T-helper 1 cell treated with Interleukin-12 subunit alpha and Interleukin-12 subunit beta and Interleukin-4 antibody, amounts not matched to agents 30 μg/mL and 1 μg/mL, for 36 hours (primary cell): ENCODE measurements around the gene PFKL.
A peak's percentile ranks its signal among the peaks of the same experiment; 100 is the strongest.
"Not testable (repeated sequence)": the region's sequence is repeated elsewhere in the genome, so short reads cannot be mapped to it uniquely, and the experiment has no call there.

Experiments used
- H3K27ac Mint-ChIP-seq: one replicate; pipeline ENCODE4 v1.8.0; 2021; ENCODE audit warnings: mild to moderate bottlenecking, mixed read lengths
- H3K27me3 Mint-ChIP-seq: one replicate; pipeline ENCODE4 v1.8.0; 2021; ENCODE audit warnings: low read depth, mixed read lengths
- H3K36me3 Mint-ChIP-seq: one replicate; pipeline ENCODE4 v1.8.0; 2021; ENCODE audit warnings: low read depth, mixed read lengths
- H3K4me1 Mint-ChIP-seq: one replicate; pipeline ENCODE4 v1.8.0; 2021; ENCODE audit warnings: low read depth, mixed read lengths
- H3K4me3 Mint-ChIP-seq: one replicate; pipeline ENCODE4 v1.8.0; 2021; ENCODE audit warnings: mild to moderate bottlenecking, moderate library complexity, mixed read lengths
- H3K9me3 Mint-ChIP-seq: one replicate; pipeline ENCODE4 v1.8.0; 2021; ENCODE audit warnings: mixed read lengths

Gene PFKL

GRCh38 chr21:44296916-44297315 is 2.9 kb upstream of the PFKL start:
- H3K27ac Mint-ChIP-seq, result no peak overlapping the region

GRCh38 chr21:44297525-44298290 is 2.1 kb upstream of the PFKL start:
- H3K36me3 Mint-ChIP-seq, result peaks cover 2% of the 10 kb centered on the region
- H3K9me3 Mint-ChIP-seq, result no peaks in the 10 kb centered on the region
- no peaks in the 10 kb centered on the region for H3K27me3 Mint-ChIP-seq
- peak overlapping the region; percentile 40 for H3K4me3 Mint-ChIP-seq
- H3K27ac Mint-ChIP-seq, result peak overlapping the region; percentile 63
- H3K4me1 Mint-ChIP-seq, result peaks cover 32% of the 10 kb centered on the region

More at GRCh38 chr21:44296916-44297315, 2.9 kb upstream of the PFKL start:
- Mint-ChIP-seq H3K4me1 (peaks cover 26% of the 10 kb centered on the region), H3K36me3 (peaks cover 2% of the 10 kb centered on the region), H3K4me3 (no peak overlapping the region), H3K9me3 (no peaks in the 10 kb centered on the region), H3K27me3 (no peaks in the 10 kb centered on the region)

- peaks cover 33% of the 10 kb centered on the region for H3K4me1 Mint-ChIP-seq
- H3K4me3 Mint-ChIP-seq, result peak overlapping the region; percentile 40
- H3K36me3 Mint-ChIP-seq, result peaks cover 2% of the 10 kb centered on the region
- H3K27ac Mint-ChIP-seq, result peak overlapping the region; percentile 63
- H3K9me3 Mint-ChIP-seq, result no peaks in the 10 kb centered on the region
- no peaks in the 10 kb centered on the region for H3K27me3 Mint-ChIP-seq
Observed at GRCh38 chr21:44298301-44298700, 1.6 kb upstream of the PFKL start.

DNA sequence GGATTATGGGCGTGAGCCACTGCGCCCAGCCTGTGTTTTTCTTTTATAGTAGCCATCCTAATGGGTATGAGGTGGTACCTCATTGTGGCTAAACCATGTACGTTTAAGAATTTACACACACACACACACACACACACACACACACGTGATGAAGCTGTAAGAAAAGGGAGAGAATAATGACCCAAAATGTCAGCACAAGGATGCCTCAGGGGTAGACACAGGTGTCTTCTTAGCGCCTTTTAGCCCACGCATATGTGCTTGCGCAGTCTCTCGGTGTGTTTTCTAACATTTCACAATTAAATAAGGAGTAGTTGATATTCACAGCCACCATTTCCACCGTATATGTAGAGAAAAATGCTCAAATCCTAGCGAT is 782 bp upstream of the PFKL start:
- Mint-ChIP-seq H3K4me3 (peak overlapping the region; percentile 83), H3K4me1 (peaks cover 39% of the 10 kb centered on the region), H3K36me3 (peaks cover 2% of the 10 kb centered on the region), H3K9me3 (no peaks in the 10 kb centered on the region), H3K27me3 (no peaks in the 10 kb centered on the region), H3K27ac (peak overlapping the region; percentile 91)

DNA sequence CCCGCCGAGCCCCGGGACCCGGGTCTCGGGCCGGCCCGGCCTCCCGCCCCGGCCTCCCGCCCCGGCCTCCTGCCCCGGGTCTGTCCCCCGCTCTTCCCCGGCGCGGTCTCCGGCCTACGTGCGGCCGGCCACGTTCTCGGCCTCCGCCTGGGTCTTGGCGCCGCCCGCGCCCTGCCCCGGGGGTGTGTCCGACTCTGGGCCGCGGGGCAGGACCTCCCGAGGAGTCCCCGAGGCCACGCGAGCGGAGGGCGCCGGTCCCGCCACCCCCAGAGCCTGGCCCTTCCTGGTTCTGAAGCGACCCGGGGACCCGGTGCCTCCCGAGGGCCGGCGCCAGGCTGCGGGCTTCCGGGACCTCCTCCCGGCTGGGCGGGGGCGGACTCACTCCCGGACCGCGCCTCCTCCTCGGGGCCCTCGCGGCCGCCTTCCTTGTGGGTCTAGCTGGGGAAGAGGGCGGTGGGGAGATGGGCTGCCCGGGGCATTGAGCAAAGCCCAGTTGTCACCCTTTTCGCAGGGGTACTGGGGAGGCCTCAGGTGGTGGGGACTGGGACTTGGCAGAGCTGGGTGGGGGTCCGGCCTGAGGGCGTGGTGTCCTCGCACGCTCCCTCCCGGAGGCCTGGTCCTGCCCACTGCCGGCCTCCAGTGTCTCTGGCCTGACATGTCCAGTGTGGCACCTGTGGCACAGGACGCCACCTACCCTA is 558 bp downstream of the PFKL start:
- H3K4me1 Mint-ChIP-seq, result peaks cover 39% of the 10 kb centered on the region
- H3K4me3 Mint-ChIP-seq, result peak overlapping the region; percentile 82
- peaks cover 8% of the 10 kb centered on the region for H3K36me3 Mint-ChIP-seq

DNA sequence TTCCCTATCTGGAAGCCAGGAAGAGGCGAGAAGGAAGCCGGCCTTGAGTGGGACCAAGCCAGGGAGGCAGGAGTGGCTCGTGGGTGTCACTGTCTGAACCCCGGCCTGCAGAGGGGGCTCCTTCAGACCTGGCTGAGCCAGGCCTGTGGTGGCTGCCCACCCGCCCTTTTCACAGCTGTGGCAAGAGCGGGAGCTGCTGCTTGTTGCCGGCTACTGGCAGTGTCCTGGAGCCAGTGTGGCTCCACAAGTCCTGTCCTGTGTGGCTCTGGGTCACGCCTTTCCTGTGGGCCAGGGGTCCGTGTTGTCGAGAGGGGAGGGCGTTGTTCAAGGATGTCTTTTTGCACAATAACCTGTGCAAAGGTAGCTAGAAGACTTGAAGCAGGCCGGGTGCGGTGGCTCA is 1.3 kb downstream of the PFKL start:
- Mint-ChIP-seq H3K27me3 (no peaks in the 10 kb centered on the region), H3K4me1 (peaks cover 38% of the 10 kb centered on the region), H3K9me3 (no peaks in the 10 kb centered on the region), H3K36me3 (peaks cover 8% of the 10 kb centered on the region), H3K27ac (no peak overlapping the region), H3K4me3 (peak overlapping the region; percentile 82)

More for the DNA sequence above, 558 bp downstream of the PFKL start:
- no peaks in the 10 kb centered on the region for H3K9me3 Mint-ChIP-seq
- peak overlapping the region; percentile 72 for H3K27ac Mint-ChIP-seq
- no peaks in the 10 kb centered on the region for H3K27me3 Mint-ChIP-seq

DNA sequence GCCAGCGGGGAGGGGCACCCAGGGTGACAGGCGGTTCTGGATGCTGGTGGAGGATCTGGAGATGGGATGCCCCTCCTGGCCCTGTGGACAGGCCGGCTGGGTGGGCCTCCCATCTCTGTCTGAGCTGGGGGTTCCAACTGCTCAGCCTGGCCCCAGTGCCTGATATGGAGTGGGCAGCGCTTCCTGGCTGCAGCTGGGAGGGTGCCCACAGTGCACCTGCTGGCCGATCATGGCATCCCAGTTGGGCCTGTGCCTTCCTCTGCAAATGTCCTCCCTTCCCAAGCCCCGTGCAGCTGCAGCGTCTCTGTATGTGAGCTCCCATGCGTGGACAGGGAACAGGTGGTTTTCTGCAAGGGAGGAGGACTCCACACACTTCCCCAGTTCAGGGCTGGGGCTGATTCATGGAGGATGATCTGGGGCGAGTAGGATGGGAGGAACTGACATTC is 2.1 kb downstream of the PFKL start:
- H3K36me3 Mint-ChIP-seq, result peaks cover 8% of the 10 kb centered on the region
- H3K4me3 Mint-ChIP-seq, result peak overlapping the region; percentile 57
- no peaks in the 10 kb centered on the region for H3K27me3 Mint-ChIP-seq
- no peaks in the 10 kb centered on the region for H3K9me3 Mint-ChIP-seq
- no peak overlapping the region for H3K27ac Mint-ChIP-seq
- peaks cover 38% of the 10 kb centered on the region for H3K4me1 Mint-ChIP-seq

- not testable (repeated sequence) for H3K36me3 Mint-ChIP-seq, H3K9me3 Mint-ChIP-seq, H3K27me3 Mint-ChIP-seq
- peaks cover 36% of the 10 kb centered on the region for H3K4me1 Mint-ChIP-seq
- peak overlapping the region; percentile 15 for H3K27ac Mint-ChIP-seq
- peak overlapping the region; percentile 57 for H3K4me3 Mint-ChIP-seq
Observed at GRCh38 chr21:44302573-44303401, 2.9 kb downstream of the PFKL start.

GRCh38 chr21:44303490-44303981 is 3.7 kb downstream of the PFKL start:
- Mint-ChIP-seq H3K27ac (peak overlapping the region; percentile 67), H3K27me3 (no peaks in the 10 kb centered on the region), H3K4me3 (peak overlapping the region; percentile 73), H3K9me3 (no peaks in the 10 kb centered on the region), H3K36me3 (peaks cover 13% of the 10 kb centered on the region), H3K4me1 (peaks cover 29% of the 10 kb centered on the region)

DNA sequence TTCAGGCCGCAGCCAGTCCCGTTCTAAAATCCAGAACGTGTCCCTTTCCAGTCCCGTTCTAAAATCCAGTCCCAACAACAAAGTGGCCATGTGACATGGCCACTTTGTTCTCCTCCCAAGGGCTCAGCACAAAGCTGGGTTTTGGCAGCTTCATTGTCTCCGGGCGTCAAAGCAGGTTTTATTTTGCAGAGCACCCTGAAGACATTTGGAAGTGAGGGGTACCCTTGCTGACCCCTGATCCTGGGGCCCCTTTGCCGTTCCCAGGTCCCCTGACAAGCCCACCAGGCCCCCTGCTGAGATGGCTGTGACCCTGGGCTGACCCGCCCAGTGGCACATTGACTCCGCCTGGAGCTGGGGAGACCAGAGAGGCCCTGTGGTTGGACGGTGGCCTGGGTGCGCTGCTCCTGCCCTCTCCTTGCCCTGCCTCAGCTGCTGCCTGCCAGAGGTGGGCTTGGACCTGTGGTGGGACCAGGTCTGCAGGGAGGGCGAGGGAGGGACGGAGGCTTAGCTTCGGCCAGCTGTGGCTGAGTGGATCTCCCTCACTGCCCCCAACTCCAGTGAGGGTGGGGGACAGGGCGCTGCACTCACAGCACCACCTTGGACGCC is 4.3 kb downstream of the PFKL start:
- Mint-ChIP-seq H3K4me3 (no peak overlapping the region), H3K4me1 (peaks cover 25% of the 10 kb centered on the region), H3K36me3 (peaks cover 15% of the 10 kb centered on the region), H3K27me3 (no peaks in the 10 kb centered on the region), H3K27ac (no peak overlapping the region), H3K9me3 (no peaks in the 10 kb centered on the region)

- H3K27ac Mint-ChIP-seq, result peak overlapping the region; percentile 58
- H3K9me3 Mint-ChIP-seq, result no peaks in the 10 kb centered on the region
- H3K4me1 Mint-ChIP-seq, result peaks cover 22% of the 10 kb centered on the region
- H3K36me3 Mint-ChIP-seq, result peaks cover 15% of the 10 kb centered on the region
- no peaks in the 10 kb centered on the region for H3K27me3 Mint-ChIP-seq
- H3K4me3 Mint-ChIP-seq, result no peak overlapping the region
Observed at GRCh38 chr21:44304877-44305293, 5.0 kb downstream of the PFKL start.

DNA sequence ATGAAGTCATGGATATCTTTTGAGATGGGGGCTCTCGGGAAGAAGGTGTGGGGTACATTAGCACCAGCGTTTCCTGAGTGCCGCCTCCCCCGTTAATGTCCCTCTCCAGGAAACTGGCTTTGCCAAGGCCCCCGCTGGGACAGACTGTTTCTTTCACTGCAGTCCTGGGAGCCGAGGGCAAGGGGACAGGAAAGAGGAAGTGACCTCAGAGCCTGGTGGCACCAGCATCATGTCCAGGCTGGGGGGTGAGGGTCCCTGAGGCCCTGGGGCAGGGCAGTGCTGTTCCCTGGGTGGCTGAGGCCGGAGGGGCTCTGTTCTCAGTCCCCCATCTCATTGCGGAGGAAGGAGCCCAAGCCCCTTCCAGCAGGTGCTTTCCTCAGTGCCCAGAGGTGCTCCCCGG is 5.8 kb downstream of the PFKL start:
- H3K27ac Mint-ChIP-seq, result no peak overlapping the region
- no peaks in the 10 kb centered on the region for H3K9me3 Mint-ChIP-seq
- H3K27me3 Mint-ChIP-seq, result no peaks in the 10 kb centered on the region
- peaks cover 22% of the 10 kb centered on the region for H3K4me1 Mint-ChIP-seq
- H3K36me3 Mint-ChIP-seq, result peaks cover 15% of the 10 kb centered on the region
- no peak overlapping the region for H3K4me3 Mint-ChIP-seq

DNA sequence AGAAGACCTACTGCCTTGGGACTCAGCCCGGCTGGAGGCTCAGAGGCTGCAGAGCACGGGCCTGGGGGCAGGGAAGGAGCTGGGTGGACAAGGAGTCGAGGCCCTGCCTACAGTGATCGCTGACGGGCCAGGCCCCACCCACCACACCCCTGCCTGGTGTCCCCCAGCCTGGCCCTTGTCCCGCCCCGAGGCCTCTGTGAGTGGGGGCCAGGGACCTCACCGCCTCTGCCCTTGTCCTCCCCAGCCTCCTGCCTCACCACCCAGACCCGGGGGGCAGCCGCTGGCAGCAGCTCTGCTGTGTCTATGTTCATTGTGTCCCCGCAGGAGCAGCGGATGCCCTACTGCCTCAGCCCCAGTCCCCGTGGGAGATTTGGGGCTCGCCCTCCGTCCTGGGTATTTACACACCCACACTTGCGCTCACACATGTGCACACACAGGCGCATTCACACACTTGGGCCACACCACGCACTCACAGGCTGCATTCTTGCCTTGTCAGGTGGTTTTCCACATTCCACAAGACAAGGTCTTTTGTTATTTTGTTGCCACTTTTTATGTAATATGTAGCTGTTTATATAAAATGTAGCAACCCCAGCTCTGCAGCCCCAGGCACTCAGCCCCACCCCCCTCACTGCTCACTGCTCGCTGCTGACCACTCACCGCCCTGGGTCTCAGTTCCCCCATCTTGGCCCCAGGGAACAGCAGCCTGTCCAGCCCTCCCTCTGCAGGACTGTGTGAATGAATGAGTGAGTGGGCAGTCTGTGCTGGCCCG is 7.3 kb downstream of the PFKL start:
- Mint-ChIP-seq H3K4me1 (peaks cover 15% of the 10 kb centered on the region), H3K36me3 (peaks cover 20% of the 10 kb centered on the region), H3K27me3 (no peaks in the 10 kb centered on the region), H3K27ac (peak overlapping the region; percentile 52), H3K4me3 (no peak overlapping the region), H3K9me3 (no peaks in the 10 kb centered on the region)
